Thyroid gland (tissue), 4 donors: ENCODE data around the gene NPPB.

Experiments used
- CTCF ChIP-seq, 6 experiments: fragments of 200-600 bp in 3 of 6; fragments of 450-650 bp in 3 of 6; sonication (generic) in 3 of 6; IDR thresholded peaks; one replicate each; pipeline ENCODE4 v1.5.1; 2016 to 2019; ENCODE audit warnings: antibody characterized with exemption in 6 of 6, mild to moderate bottlenecking in 2 of 6, inconsistent platforms in 1 of 6, moderate library complexity in 1 of 6
- POLR2A ChIP-seq, 2 donors: fragments of 450-650 bp; IDR thresholded peaks; one replicate each; pipeline ENCODE4 v1.6.1; 2017; ENCODE audit warnings: antibody characterized with exemption in 2 of 2, mild to moderate bottlenecking in 2 of 2, moderate library complexity in 1 of 2

- TF ChIP-seq CTCF (IDR thresholded peaks at IDR 0.05) (no peak), POLR2A (IDR thresholded peaks at IDR 0.05) (no peak)
Observed at GRCh38 chr1:11903210-11903609, 44.5 kb upstream of the NPPB start.
